HG03457 (cell line): Measurements from ENCODE around the gene C11orf54.

ENCODE experiments used
- ATAC-seq: cut with Tn5 transposase; IDR thresholded peaks from one replicate; pipeline ENCODE4 v1.9.1; 2021; ENCODE audit warnings: moderate number of reproducible peaks; ENCODE audit not compliant: unreplicated experiment

C11orf54 gene

DNA sequence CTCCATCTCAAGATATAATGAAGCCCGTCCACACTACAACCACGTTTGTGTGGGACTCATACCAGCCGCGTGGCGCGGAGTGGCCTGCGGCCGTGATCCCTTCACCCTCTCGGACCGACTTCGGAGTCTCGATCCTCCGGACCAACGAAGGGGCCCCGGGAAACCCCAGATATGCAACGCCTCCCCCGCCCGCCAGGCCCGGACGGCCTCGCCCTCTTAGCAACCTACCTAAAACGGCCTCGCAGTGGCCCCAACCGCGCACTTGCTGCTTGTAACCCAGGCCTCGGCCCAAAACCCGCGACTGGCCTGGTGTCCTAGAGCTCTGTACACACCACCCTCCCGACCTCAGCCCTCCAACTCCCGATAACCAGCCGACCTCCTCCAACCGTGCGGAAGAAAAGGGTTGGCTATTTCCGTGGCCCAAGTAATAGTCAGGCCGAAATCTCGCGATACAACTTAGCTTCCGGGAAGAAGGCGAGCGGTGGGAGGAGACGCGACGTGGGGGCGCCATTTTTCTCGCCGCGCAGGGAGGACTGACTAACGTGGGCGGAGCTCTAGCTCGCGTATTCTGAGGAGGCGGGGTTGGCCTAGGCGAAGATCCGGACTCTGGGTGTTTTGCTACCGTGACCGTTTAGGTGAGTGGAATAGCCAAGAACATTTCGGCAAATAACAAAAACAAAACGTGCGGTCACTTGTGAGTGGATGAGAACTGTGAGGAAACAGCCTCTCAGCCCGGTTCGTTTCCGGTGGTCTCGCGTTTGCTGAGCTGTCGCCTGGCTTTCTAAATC lies at the start of gene C11orf54, which contains the start of gene TAF1D:
Gene C11orf54 (plus strand): TSS at position 579 of the 788 bp plus-strand sequence. CDS start 5,722 bp downstream, outside the sequence.
Gene TAF1D (minus strand): TSS at position 402 of the 788 bp plus-strand sequence. CDS start 2,191 bp downstream, outside the sequence.
- ATAC-seq: peak; percentile 91

DNA sequence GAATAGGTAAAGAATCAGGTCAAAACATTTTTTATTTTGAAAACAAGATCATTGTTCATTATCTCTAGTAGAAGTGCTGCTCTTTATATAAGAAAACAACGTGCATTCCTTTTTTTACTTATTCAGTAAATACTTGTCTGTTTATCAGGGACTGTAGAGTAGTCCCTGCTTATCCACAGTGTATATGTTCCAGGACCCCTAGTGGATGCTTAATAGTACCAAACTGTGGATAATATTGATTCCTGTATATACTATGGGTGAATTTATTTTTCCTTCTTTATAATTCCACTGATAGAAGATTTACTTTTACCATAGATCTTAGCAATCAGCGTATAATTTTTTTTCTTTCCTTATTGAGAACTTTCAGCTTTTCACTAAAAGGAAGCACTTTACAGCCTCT lies 47.4 kb upstream of the C11orf54 start:
- ATAC-seq: no peak

DNA sequence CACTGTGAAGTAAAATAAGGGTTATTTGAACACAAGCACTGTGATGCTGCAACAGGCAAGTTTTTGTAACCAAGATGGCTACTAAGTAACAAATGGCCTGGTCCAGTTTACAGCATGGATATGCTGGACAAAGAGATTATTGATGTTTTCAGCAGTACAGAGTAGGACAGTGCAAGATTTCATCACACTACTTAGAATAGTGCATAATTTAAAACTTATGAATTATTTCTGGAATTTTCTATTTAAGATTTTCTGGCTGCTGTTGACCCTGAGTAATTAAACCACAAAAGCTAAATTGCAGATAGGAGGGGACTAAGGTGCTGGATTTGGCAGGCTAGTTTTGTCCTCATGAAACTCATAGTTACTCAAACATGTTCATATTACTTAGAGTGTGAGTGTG lies 46.9 kb upstream of the C11orf54 start:
- no peak for ATAC-seq

GRCh38 chr11:93697611-93698010 lies 43.9 kb upstream of the C11orf54 start:
- ATAC-seq: no peak

DNA sequence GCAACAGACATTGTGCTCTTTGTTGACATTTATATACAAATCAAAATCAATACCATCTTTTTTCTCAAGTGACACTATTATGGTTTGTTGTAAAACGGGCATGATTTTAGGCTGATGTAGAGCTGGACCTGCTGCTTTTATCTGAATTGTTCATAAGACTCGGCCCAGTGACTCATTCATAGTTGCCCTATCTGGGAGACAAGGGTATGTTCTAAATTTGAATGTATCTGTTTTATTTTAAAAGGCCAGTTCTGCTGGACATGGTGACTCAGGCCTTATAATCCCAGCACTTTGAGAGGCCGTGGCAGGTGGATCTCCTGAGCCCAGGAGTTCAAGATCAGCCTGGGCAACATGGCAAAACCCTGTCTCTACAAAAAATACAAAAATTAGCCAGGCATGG lies 40.6 kb upstream of the C11orf54 start:
- ATAC-seq: no peak

DNA sequence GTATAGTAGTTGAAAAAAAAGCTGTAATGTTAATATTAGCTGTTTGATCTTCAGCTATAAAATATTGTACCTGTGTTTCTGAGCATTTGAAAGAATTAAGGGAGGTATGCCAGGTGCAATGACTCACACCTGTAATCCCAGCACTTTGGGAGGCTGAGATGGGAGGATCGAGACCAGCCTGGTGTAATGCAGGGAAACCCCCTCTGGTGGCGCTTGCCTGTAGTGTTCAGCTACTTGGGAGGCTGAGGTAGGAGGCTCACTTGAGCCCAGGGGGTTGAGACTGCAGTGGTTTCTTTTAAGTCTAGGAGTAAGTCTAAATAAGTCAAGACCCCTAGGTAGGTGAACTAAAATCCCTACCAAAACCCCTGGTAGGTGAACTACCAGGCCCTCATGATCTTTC lies 37.2 kb upstream of the C11orf54 start:
- ATAC-seq: no peak

DNA sequence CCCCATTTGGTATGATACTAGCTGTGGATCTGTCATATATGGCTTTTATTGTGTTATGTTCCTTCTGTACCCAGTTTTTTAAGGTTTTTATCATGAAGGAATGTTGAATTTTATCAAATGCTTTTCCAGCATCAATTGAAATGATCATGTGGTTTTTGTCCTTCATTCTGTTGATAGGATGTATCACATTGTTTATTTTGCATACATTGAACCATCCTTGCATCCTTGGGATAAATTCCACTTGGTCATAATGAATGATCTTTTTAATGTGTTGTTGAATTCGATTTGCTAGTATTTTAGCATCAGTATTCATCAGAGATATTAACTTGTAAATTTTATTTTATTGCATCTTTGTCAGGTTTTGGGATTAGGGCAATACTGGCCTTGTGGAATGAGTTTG lies 31.2 kb upstream of the C11orf54 start:
- ATAC-seq: no peak

DNA sequence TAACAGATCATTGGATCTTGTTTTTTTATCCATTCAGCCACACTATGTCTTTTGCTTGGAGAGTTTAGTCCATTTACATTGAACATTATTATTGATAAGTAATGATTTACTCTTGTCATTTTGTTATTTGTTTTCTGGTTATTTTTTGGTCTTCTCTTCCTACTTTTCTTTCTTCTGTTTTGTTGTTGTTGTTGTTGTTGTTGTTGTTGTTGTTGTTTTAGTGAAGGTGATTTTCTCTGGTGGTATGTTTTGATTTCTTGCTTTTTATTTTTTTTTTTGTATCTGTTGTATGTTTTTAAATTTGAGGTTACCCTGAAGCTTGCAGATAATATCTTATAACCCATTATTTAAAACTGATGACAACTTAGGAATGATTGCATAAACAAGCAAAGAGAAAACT lies 28.8 kb upstream of the C11orf54 start:
- ATAC-seq: no peak

- no peak for ATAC-seq
These were observed 25.6 kb upstream of the C11orf54 start for GRCh38 chr11:93715797-93716396.

- ATAC-seq: no peak
These were observed 24.0 kb upstream of the C11orf54 start for GRCh38 chr11:93717501-93717900.

- peak; percentile 92 for ATAC-seq
These were observed 23.4 kb upstream of the C11orf54 start for GRCh38 chr11:93718057-93718563.

GRCh38 chr11:93719310-93719709 lies 22.2 kb upstream of the C11orf54 start:
- no peak for ATAC-seq

- ATAC-seq: no peak
These were observed 20.9 kb upstream of the C11orf54 start for GRCh38 chr11:93720522-93720921.

GRCh38 chr11:93724089-93724488 lies 17.4 kb upstream of the C11orf54 start:
- ATAC-seq: no peak

DNA sequence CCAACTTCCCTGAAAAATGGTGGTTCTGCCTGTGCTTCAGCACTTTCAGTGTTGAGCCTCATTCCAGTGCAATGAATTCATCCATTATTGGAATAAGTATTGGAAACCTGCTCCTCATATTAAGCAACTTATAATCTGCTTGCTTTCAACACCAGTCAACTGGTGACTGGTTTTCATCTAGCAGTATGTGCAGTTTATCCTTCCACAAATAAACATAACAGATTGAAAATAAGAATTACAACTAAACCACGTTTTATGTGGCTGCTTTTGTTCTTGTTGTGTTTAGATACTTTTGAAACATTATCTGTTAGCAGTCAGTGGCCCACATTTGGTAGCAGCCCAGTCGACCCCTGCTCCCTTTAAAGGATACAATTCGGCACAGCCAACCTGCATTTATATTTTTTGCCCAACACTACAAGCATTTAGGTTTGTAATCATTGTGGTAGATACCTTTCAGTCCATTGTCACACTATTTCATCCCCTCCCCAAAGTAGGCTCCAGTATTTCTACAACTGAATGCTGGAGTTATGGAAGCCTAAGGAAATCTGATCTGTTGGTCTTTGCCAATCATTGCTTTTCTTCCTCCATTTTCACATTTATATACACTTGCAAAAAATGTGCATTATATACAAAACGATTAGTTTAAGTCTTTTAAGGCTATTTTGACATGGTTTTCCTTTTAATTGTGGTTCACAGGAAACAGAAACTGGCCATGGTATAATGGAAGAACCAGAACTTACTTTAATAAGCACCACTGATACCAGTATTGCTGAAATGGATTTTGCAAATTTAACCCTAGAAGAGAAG lies 13.3 kb upstream of the C11orf54 start:
- no peak for ATAC-seq

DNA sequence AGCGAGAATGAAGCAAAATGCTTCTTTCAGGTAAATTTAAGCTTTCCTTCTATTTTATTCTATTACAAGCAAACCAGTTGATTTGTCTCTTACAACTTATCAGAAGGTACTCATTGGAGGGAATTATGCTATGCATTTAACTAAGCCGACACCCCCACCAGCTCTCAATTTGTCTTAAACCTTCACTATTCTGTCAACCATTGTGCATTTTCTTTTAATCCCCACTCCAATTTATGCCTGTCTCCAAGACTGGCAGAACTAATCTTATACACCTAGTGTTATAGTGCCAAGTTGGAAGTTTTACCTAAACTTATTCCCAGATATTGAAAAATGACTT lies 12.7 kb upstream of the C11orf54 start:
- ATAC-seq: no peak

- no peak for ATAC-seq
These were observed 12.3 kb upstream of the C11orf54 start for GRCh38 chr11:93729129-93729616.

DNA sequence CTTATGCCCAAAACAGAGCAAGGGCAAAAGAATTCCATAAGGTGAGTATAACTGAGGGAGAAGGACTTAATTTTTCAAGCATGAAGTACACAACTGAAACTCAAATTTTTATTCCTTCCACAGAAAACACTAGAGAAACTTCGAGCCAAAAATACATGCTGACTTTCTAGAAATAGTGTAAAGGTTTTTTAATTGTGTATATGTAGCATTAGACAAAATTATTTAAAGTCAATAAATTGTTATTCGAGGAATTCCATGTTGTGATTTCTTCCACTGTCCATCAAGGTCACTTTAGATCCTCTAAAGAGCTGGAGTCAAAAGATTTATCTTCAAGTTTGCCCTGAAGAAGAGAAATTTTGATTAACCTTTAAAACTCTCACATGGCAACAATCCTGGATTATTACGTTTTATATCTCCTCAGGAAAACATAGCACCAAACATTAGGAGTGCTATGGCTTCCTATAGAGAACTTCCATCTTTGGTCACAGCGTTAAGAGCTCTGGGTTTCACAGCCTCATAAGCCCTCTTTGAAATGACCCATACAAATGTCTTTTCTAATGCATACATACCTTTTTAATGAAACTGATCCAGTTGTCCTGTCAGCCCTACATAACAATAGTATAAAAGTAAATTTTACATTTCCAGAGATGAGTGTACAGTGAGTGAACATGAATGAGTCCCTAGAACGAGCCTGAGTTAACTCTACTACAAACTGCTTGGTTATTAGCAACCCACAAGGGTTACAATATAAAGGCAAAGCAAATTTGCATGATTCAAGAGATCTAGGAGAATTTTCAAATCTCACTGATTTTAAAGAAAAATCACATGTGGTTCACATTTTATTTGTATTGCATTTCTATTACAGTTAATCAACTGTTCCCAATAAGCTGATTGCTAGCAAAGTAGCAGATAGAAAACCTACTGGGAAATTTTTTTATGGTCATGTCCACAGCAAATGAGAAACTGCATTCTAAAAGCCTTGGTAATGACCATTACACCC lies 11.1 kb upstream of the C11orf54 start:
- ATAC-seq: no peak

DNA sequence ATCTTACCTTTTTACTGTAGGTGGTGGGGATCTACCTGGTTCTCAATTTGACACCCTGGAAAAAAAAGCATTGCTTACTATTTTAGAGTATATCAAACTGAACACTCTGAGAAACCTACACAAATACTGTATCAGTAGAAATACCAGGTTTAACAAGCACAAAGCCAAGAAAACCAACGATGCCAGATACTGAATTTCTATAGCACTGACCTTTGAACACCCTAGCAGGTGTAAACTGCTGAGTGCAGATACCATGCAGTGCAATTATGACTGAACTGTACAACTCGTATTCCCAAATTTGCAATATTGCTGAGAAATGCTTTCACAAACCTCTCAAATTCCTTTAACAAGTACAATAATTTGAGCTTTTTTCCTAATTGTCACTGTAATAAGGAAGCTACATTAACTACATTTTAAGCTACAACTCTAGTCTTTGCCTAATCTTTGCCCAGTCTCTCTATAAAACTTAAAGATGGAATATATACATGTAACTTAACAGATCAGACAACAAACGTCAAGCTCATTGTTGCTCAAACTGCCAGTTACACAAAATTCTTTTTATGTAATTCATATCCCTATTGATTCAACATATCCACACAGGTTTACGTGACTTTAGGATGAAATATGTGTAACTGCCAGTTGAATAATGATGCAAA lies 9.1 kb upstream of the C11orf54 start:
- no peak for ATAC-seq

- no peak for ATAC-seq
These were observed 8.0 kb upstream of the C11orf54 start for GRCh38 chr11:93733474-93733873.
